A549 (cell line): ENCODE measurements around the gene PANX2. TPM values are rescaled to one million over a fixed set of nuclear protein-coding genes. Genes with fewer than 3 reads are reported as not detected.

Experiments used
- ATAC-seq, 2 experiments: fragments of 200-7000 bp in 1 of 2; fragments of >200 bp in 1 of 2; cut with Nextera tagmentation in 1 of 2; cut with Tn5 transposase in 1 of 2; 3 replicates each; pipeline versions ENCODE4 v1.8.0 to v1.9.1; 2018 to 2020; ENCODE audit warnings: mild to moderate bottlenecking in 1 of 2, moderate library complexity in 1 of 2
- CTCF ChIA-PET: fragments of 300-600 bp; sonication (Branson Sonifier 250); formaldehyde crosslinking; extraction: SDS; loops from one replicate; lab custom pipeline; 2021; ENCODE audit warnings: antibody characterized with exemption, inconsistent platforms; lab: Yijun Ruan, JAX
- POLR2A ChIA-PET: fragments of 350-600 bp; formaldehyde crosslinking; extraction: SDS; loops from one replicate; lab custom pipeline; 2021; ENCODE audit warnings: antibody characterized with exemption, inconsistent platforms; lab: Yijun Ruan, JAX
- DNase-seq, 2 experiments: peaks; one replicate each; pipeline versions ENCODE4 v3.0.0 to v3.0.0-alpha.2; 2011 to 2016; ENCODE audit warnings: low read depth in 1 of 2, low spot score in 1 of 2
- FAIRE-seq: peaks from 2 replicates; lab custom pipeline; 2011; peaks lifted over from hg19 to GRCh38; lab: Jason Lieb, UNC
- H3K27ac ChIP-seq, 2 experiments: fragments of >200 bp; sonication (Bioruptor Twin); formaldehyde crosslinking; 3 replicates each; pipeline ENCODE4 v1.5.1; 2016 to 2017
- H3K4me1 ChIP-seq: fragments of >200 bp; sonication (Bioruptor Twin); formaldehyde crosslinking; 3 replicates; pipeline ENCODE4 v1.6.1; 2016
- H3K4me2 ChIP-seq: fragments of >200 bp; sonication (Bioruptor Twin); formaldehyde crosslinking; 3 replicates; pipeline ENCODE4 v1.6.1; 2016
- H3K4me3 ChIP-seq: fragments of >200 bp; sonication (Bioruptor Twin); formaldehyde crosslinking; 3 replicates; pipeline ENCODE4 v1.5.1; 2016
- H3K9me3 ChIP-seq: fragments of >200 bp; sonication (Bioruptor Twin); formaldehyde crosslinking; 3 replicates; pipeline ENCODE4 v1.6.1; 2016
- BHLHE40 ChIP-seq: IDR thresholded peaks from 2 replicates; pipeline ENCODE4 v1.6.1; 2012; ENCODE audit warnings: low read depth, low read length, inconsistent platforms
- CBX8 ChIP-seq: fragments of 200-600 bp; sonication (generic); IDR thresholded peaks from 2 replicates; pipeline ENCODE4 v1.6.1; 2016
- CHD2 ChIP-seq: fragments of 150-350 bp; IDR thresholded peaks from 2 replicates; pipeline ENCODE4 v1.6.1; 2014; ENCODE audit warnings: low read length; ENCODE audit not compliant: partially characterized antibody
- CHD4 ChIP-seq: fragments of 200-600 bp; sonication (generic); IDR thresholded peaks from 2 replicates; pipeline ENCODE4 v1.6.1; 2016; ENCODE audit warnings: antibody characterized with exemption, mild to moderate bottlenecking, borderline replicate concordance
- E2F6 ChIP-seq: IDR thresholded peaks from 2 replicates; pipeline ENCODE4 v1.6.1; 2012; ENCODE audit warnings: low read depth, borderline replicate concordance
- FOSB ChIP-seq: fragments of 250-450 bp; sonication (Bioruptor Pico); IDR thresholded peaks from 2 replicates; pipeline ENCODE4 v1.5.0; 2020; ENCODE audit warnings: mild to moderate bottlenecking, moderate library complexity
- HDAC2 ChIP-seq: fragments of 200-600 bp; sonication (generic); IDR thresholded peaks from 2 replicates; pipeline ENCODE4 v1.6.1; 2016
- HEYL ChIP-seq: fragments of 250-450 bp; sonication (Bioruptor Pico); IDR thresholded peaks from 2 replicates; pipeline ENCODE4 v1.8.0; 2021; ENCODE audit warnings: mild to moderate bottlenecking, moderate library complexity
- HOXA7 ChIP-seq: fragments of 250-450 bp; sonication (Bioruptor Pico); IDR thresholded peaks from 2 replicates; pipeline ENCODE4 v1.5.0; 2020; ENCODE audit warnings: mild to moderate bottlenecking, moderate library complexity
- KDM1A ChIP-seq: fragments of 200-600 bp; sonication (generic); IDR thresholded peaks from 2 replicates; pipeline ENCODE4 v1.6.1; 2016; ENCODE audit warnings: low read depth, mild to moderate bottlenecking
- KDM5A ChIP-seq: fragments of 200-600 bp; sonication (generic); IDR thresholded peaks from 2 replicates; pipeline ENCODE4 v1.6.1; 2016; ENCODE audit warnings: antibody characterized with exemption, mild to moderate bottlenecking
- MAZ ChIP-seq: fragments of 150-350 bp; IDR thresholded peaks from 2 replicates; pipeline ENCODE4 v1.6.1; 2014; ENCODE audit warnings: antibody characterized with exemption, low read depth, low read length, borderline replicate concordance
- NFE2L2 ChIP-seq: fragments of 150-350 bp; conservative IDR thresholded peaks from 2 replicates; pipeline ENCODE4 v1.6.1; 2014; ENCODE audit warnings: low read length
- RAD21 ChIP-seq, 2 experiments: fragments of >200 bp in 1 of 2; sonication (Bioruptor Twin) in 1 of 2; formaldehyde crosslinking in 1 of 2; IDR thresholded peaks in 1 of 2; conservative IDR thresholded peaks in 1 of 2; 2 replicates in 1 of 2; 3 replicates in 1 of 2; pipeline ENCODE4 v1.6.1; 2012 to 2018; ENCODE audit warnings: inconsistent platforms in 1 of 2
- REST ChIP-seq: fragments of 200-600 bp; sonication (generic); IDR thresholded peaks from 2 replicates; pipeline ENCODE4 v1.6.1; 2016; ENCODE audit warnings: antibody characterized with exemption, mild to moderate bottlenecking, moderate library complexity
- RFX5 ChIP-seq: fragments of 450-650 bp; IDR thresholded peaks from 2 replicates; pipeline ENCODE4 v1.7.1; 2014; ENCODE audit warnings: antibody characterized with exemption, mild to moderate bottlenecking, moderate library complexity
- RNF2 ChIP-seq: fragments of 200-600 bp; sonication (generic); IDR thresholded peaks from 2 replicates; pipeline ENCODE4 v1.6.1; 2016; ENCODE audit warnings: low read depth, mild to moderate bottlenecking, antibody characterized with exemption, moderate library complexity, borderline replicate concordance
- SREBF2 ChIP-seq: fragments of 450-650 bp; IDR thresholded peaks from 2 replicates; pipeline ENCODE4 v1.6.1; 2014; ENCODE audit warnings: mild to moderate bottlenecking, moderate library complexity
- ZC3H11A ChIP-seq: fragments of 450-650 bp; IDR thresholded peaks from 2 replicates; pipeline ENCODE4 v1.6.1; 2014; ENCODE audit warnings: antibody characterized with exemption, mild to moderate bottlenecking
- ZNF302 ChIP-seq: fragments of 250-450 bp; sonication (Bioruptor Pico); IDR thresholded peaks from 2 replicates; pipeline ENCODE4 v1.9.0; 2021; ENCODE audit warnings: inconsistent platforms, mild to moderate bottlenecking, moderate library complexity
- WGBS: methylation state at CpG from one replicate; pipeline ENCODE4 v1.1.6; 2017; ENCODE audit errors: missing lambda C conversion rate; 5-methylcytosine and 5-hydroxymethylcytosine counted together
- polyA plus RNA-seq, 4 experiments: library from polyadenylated mRNA; depleted of rRNA in 3 of 4; stranded (reverse); fragments of >200 nt; fragmentation: RNase III in 1 of 4; extraction: RNeasy Plus Mini Kit Qiagen cat#74134 plus additional on column Dnase treatment in 1 of 4; gene quantifications; 2 replicates in 3 of 4; 3 replicates in 1 of 4; pipeline ENCODE4 v1.2.3, GENCODE V29; 2011 to 2017

Gene PANX2
- polyA plus RNA-seq, 2 of the 4 experiments (the other 2 are of a cell fraction), result 1.6 to 4.4 TPM

- CTCF ChIA-PET, result interaction anchor here (0.6 kb wide), 1 partner anchor 109 kb away, joined by 3 read pairs; no protein-coding TSS in a partner anchor
- H3K4me1 ChIP-seq, result peaks cover 9% of the 10 kb centered on the region; the same call in 2 of the 3 replicates
- peaks cover 15% of the 10 kb centered on the region; the same call in 2 of the 3 replicates for H3K9me3 ChIP-seq
- TF ChIP-seq KDM1A, result no peak
- TF ChIP-seq NFE2L2, result no peak
- no peak for TF ChIP-seq HOXA7 (CRISPR knock-in tag)
- no peak for TF ChIP-seq CHD2
- no peak for TF ChIP-seq HDAC2
- TF ChIP-seq HEYL (CRISPR knock-in tag), result no peak
- no peak for TF ChIP-seq CHD4
- TF ChIP-seq, all 56 proteins: peak for 0
- no peak for ATAC-seq
- no peak overlapping the region for H3K4me3 ChIP-seq
- no peak for FAIRE-seq
- POLR2A ChIA-PET, result no interaction called here
- no peak overlapping the region for H3K4me2 ChIP-seq
- H3K27ac ChIP-seq, result no peak overlapping the region
- DNase-seq, result no peak
- WGBS, result 43% methylated on average over 4 of the region's 4 CpGs
These were observed 47.4 kb upstream of the PANX2 start for GRCh38 chr22:50123119-50123518.

GRCh38 chr22:50125029-50125428 lies 45.5 kb upstream of the PANX2 start:
- FAIRE-seq (no peak), DNase-seq (no peak), ATAC-seq (no peak)
- TF ChIP-seq ZC3H11A (no peak), RNF2 (no peak), FOSB (CRISPR knock-in tag) (no peak), ZNF302 (CRISPR knock-in tag) (no peak), E2F6 (no peak), REST (no peak), BHLHE40 (no peak)
- Histone ChIP-seq H3K27ac (no peak overlapping the region), H3K9me3 (peaks cover 15% of the 10 kb centered on the region; the same call in 2 of the 3 replicates), H3K4me2 (no peak overlapping the region), H3K4me1 (no peaks in the 10 kb centered on the region), H3K4me3 (no peak overlapping the region)
- 18% methylated on average over 4 of the region's 9 CpGs for WGBS
- ChIA-PET POLR2A (no interaction called here), CTCF (interaction anchor here (1.4 kb wide), 1 partner anchor 24 kb away, joined by 4 read pairs; no protein-coding TSS in a partner anchor)

- no peak overlapping the region for H3K27ac ChIP-seq
- H3K4me3 ChIP-seq, result no peak overlapping the region
- ATAC-seq (no peak), FAIRE-seq (no peak)
- TF ChIP-seq HOXA7 (CRISPR knock-in tag), result no peak
- no peak for TF ChIP-seq KDM5A
- TF ChIP-seq BHLHE40, result no peak
- no peak for TF ChIP-seq CBX8
- TF ChIP-seq RAD21 (conservative IDR thresholded peaks at IDR 0.05 in 1 of 2, IDR thresholded peaks at IDR 0.05 in 1 of 2), result no peak
- no peak for TF ChIP-seq CHD4
- TF ChIP-seq SREBF2, result no peak
- no peak for TF ChIP-seq MAZ
- TF ChIP-seq RFX5, result no peak
- no peak for TF ChIP-seq E2F6
- TF ChIP-seq, all 56 proteins: peak for 0
- 0 out of 3 replicates have a peak, but pooled peaks cover 3% of the 10 kb centered on the region for H3K9me3 ChIP-seq
- no peak overlapping the region for H3K4me2 ChIP-seq
- ChIA-PET CTCF (interaction anchor here (1.2 kb wide), 1 partner anchor 20 kb away, joined by 4 read pairs; no protein-coding TSS in a partner anchor), POLR2A (no interaction called here)
- WGBS, result 70% methylated on average over 10 of the region's 10 CpGs
- H3K4me1 ChIP-seq, result no peaks in the 10 kb centered on the region
- no peak for DNase-seq
These were observed 41.3 kb upstream of the PANX2 start for GRCh38 chr22:50129121-50129736.
